GM21381 (cell line): ENCODE data around the gene GGA2.
"Not testable (repeated sequence)": the region's sequence is repeated elsewhere in the genome, so short reads cannot be mapped to it uniquely, and the experiment has no call there.

Experiments
- ATAC-seq: cut with Tn5 transposase; IDR thresholded peaks from one replicate; pipeline ENCODE4 v1.9.1; 2021; ENCODE audit warnings: mild to moderate bottlenecking, moderate library complexity; ENCODE audit not compliant: unreplicated experiment

Gene GGA2

GRCh38 chr16:23478566-23478965, 31.7 kb downstream of the GGA2 start:
- no peak for ATAC-seq

DNA sequence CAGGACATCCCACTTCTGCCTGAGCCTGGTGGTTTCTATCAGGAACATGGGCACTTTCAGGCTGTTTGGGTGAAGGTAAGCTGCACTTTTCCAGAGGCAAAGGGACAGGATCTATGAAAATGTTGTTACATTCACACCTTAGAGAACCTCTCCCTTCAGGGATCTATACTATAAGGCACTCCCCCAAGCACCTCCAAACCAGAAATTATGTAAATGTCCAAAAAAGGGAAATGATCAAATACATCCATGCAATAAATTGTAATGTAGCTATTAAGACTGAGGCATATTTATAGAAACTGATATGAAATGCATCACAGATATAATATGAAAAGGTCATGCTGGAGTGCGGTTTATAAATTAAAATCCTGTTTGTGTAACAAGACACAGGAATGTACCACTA, 34.0 kb downstream of the GGA2 start:
- ATAC-seq = no peak

DNA sequence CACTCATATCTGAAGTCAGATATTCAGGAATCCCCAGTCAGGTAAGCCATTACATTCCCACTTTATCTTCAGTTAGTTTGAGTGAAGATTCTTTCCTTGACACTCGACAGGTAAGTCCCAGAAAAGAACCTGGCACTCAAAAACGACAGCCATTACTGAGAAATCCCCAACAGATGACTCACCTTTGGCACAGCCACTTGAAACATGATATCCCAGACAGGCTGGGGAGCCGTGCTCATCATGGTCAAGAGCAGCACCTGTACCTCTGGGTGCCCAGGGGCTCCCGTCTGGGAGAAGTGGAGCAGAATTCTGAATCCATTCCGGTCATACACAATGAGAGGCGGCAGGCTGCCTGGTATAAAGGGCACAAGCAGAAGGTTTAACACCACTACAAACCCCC, 40.5 kb downstream of the GGA2 start:
- no peak for ATAC-seq

GRCh38 chr16:23466162-23466885, 44.0 kb downstream of the GGA2 start:
- no peak for ATAC-seq

DNA sequence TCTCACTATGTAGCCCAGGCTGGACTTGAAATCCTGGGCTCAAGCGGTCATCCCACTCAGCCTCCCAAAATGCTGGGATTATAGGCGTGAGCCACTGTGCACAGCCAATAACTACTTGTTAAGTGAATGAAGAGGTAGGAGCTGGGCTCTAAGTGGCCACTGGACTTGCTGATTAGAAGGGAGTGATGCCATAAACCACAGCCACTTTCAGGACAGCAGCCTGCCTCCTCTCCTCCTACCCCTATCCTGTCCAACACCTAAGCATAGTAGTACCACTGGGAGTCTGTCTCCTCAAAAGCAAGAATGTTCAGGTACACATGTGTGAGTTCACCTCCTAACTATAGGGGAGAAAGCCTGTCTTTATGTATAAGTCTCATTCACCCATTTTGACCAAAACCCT, 45.1 kb downstream of the GGA2 start:
- ATAC-seq = no peak

GRCh38 chr16:23464196-23464595, 46.1 kb downstream of the GGA2 start:
- no peak for ATAC-seq

DNA sequence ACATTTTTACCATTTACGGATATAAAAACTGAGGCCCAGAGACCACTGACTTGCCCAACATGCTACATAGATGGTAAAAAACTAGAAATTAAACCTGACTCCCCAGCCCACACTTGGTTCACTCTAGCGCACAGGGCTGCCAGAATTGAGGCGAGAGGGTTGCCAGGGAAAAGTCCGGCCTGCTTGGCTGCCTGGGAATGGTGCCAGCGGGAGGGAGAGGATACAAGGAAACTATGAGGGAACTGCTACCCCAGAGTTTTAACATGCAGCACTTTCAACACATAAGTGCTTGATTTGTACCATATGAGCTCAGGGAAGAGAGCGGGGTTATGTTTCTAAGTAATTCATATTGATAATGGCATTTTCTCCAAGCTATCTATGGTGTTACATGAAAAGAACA, 47.3 kb downstream of the GGA2 start:
- not testable (repeated sequence) for ATAC-seq

DNA sequence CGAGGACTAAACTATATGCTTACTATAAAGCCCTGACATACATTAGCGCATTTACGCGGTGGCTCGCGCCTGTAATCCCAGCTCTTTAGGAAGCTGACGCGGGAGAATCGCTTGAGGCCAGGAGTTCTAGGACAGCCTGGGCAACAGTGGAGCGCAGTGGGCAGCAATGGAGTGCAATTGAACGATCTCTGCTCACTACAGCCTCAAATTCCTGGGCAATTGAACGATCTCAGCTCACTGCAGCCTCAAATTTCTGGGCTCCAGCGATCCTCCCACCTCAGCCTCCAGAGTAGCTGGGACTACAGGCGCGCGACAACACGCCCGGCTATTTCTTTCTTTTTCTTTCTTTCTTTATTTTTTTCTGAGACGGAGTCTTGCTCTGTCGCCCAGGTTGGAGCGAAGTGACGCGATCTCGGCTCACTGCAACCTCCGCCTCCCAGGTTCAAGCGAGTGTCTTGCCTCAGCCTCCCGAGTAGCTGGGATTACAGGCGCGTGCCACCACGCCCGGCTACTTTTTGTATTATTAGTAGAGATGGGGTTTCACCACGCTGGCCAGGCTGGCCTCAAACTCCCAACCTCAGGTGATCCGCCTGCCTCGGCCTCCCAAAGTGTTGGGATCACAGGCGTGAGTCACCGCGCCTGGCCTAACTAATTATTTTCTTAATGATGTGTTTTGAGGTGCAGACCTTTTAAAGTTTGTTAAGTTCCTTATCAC, 56.8 kb downstream of the GGA2 start:
- ATAC-seq = no peak

DNA sequence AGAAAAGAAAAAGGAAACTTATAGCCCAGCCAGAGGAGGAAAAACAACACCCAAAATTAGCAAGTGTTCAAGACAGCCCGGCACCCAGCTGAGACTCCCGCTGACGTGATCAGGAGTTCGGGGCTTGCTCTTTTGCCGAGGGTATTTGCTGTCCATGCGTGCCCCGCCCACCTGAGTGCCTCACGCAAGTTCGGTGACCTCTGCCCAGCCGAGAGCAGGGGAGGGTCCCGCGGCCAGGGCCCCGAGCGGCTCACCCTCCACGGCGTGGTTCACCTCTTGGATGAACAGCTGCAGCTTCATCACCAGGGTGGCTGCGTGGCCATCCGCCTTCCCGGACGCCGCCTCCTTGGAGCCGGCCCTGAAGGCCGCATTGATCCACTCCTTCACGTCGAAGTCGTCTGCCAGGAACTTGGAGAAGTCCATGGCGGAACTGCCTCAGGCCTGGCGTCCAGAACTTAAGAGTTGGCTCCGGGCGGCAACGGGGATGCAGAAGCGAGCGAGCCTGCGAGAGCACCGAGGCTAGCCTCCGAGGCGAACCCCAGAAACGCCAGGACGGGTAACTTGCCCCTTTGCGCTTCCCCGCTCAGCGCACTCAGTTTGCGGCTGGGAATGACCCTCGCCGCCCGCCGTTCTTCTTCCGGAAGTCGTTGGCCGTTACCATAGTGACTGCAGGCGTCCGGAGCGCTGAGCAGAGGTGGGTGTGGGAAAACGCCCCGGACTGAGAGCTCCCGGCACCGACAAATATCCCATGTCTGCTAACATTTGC, 57.5 kb downstream of the GGA2 start, which contains the start of gene COG7:
Gene COG7 (minus strand): TSS at position 618 of the 766 bp plus-strand sequence. CDS start 195 bp downstream, at position 423.
- peak; percentile 83 for ATAC-seq

DNA sequence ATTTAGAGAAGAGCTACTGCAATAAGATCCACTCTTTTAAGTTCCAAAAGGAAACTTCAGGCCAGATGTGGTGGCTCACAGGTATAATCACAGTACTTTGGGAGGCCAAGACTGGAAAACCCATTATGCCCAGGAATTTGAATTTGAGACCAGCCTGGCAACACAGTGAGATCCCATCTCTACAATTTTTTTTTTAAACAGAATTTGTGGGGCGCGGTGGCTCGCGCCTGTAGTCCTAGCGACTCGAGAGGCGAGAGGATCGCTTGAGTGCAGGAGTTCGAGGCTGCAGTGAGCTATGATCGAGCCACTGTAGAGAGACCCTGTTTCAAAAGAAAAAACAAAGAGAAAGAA, 58.1 kb downstream of the GGA2 start:
- no peak for ATAC-seq

GRCh38 chr16:23448392-23448791, 61.9 kb downstream of the GGA2 start:
- no peak for ATAC-seq

DNA sequence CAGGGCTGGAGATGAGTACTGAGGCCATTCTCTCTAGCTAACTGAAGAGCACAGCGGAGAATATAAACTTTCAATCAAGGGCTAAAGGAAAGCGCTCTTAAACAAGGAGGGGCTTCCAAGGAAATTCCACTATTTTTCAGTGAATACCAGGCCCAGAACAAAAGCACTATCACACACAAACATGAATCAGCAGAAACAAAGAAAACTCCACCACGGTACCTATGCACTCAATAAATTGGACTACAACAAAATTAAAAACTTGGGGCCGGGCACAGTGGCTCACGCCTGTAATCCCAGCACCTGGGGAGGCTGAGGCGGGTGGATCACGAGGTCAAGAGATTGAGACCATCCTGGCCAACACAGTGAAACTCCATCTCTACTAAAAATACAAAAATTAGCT, 72.8 kb downstream of the GGA2 start:
- not testable (repeated sequence) for ATAC-seq

DNA sequence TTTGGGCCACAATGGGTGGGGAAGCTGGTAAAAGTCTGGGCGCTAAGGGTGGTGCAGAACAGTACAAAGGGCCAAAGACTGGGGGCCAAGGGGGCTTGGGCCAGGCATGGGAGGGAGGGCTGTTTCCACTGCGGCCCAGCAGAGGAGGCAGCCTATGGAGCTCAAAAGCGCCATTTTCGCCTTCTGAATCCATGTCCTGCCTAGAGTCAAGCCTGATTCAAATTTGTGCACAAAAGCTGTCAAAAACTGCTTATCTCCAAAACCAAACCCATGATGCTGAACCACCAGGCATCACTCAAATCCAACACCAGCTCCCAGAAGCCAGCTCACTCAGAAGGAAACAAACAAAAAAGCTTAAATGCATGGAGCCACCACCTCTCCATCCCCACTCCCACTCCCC, 73.3 kb downstream of the GGA2 start:
- no peak for ATAC-seq

DNA sequence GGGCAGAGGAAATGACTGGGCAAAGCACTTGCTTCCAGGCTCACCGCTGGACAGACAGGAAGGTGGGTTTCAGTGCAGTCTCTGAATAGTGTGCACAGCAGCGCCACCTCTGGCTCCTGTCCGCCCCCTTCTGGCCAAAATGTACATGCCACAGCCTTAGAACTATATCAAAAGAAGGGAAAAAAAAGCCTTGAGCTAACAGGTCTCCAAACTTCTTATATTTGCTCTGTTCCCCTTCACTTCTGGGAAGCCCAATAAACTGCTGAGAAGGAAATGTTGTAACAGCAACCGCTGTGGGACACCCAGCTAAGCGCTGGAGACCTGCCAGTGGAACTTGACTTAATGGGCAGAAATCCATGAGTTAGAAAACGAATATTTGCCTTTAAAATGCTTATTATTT, 74.8 kb downstream of the GGA2 start:
- ATAC-seq = no peak

GRCh38 chr16:23434380-23434779, 75.9 kb downstream of the GGA2 start:
- ATAC-seq = no peak

GRCh38 chr16:23433261-23433920, 76.9 kb downstream of the GGA2 start:
- ATAC-seq = no peak

DNA sequence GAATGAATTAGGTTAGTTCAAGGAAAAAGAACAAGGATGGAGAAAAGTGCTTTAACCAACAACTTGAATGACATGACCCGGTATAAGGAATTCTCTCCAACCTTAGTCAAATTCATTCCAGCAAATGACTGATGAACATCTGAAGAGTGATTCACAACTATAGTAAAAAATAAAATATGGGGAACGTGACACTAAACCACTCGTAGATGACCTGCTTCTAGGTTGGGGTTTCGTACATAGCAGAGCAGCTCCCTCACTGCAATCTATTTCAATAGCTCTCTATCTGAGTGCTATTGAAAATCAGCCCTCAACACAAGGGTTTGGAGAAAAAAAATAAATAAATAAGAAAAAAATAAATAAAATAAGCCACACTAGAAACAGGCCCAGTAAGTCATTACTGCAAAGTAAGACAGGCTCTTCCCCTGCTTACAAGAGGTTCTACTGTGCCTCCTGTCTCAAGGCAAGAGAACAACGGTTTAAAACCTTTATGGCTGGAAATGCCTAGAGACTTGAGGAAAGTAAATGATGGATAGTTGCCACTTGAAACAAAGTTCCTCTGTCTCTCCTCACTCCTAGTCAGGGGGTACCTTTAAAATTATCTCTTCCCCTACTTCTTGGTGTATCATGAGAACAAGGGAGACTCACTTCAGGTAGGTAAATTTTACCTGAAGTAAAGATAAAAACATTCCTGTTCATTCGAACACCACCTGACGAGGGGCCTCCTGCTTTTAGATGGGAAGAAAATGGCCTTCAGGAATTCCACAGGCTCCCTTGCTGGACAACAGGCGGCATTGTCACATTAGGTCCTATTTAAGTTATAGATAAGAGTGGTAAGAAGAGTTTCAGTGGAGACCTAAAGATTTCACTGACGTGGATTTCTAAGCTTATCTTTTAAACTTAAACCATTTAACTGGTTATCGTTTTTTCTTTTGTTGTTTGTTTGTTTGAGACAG, 77.8 kb downstream of the GGA2 start:
- ATAC-seq = no peak

GRCh38 chr16:23428351-23428750, 81.9 kb downstream of the GGA2 start:
- no peak for ATAC-seq

DNA sequence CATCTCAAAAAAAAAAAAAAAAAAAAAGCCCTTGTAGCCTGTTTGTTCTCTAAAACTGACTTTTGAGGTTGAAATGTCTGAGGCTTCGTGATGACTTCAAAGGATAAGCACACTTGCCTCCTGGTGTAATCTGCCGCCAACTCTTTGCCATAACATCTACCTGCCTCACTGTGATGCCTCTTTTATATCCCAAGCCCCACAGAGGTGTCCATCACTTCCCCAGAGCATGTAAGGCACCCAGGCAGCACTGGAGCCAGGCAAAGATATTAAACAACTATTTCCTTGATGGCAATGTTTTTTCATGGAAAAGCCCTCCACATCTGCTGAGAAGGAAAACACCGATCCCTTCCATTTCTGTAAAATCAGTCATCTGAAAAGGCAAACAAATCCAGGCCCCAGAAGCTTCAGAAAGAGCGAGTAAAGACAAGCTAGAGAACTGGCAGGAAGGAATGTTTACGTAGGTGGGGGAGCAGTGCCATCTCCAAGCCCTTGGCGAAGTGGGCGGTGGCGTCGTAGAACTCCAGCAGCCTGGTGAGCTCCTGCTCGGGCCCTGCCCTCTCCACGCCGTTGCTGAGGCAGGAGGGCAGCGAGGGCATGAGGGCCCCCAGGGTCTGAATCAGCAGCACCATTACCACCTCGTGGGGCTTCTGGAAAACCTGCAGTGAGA, 85.9 kb downstream of the GGA2 start:
- ATAC-seq = no peak
